Measurements from ENCODE around the gene TBC1D25.
"Not testable (repeated sequence)": the region's sequence is repeated elsewhere in the genome, so short reads cannot be mapped to it uniquely, and the experiment has no call there.

The TBC1D25 gene

GRCh38 chrX:48515842-48516241 lies 23.7 kb upstream of the TBC1D25 start:
- Histone ChIP-seq H3K27me3 (ENCODE audit: insufficient read depth, low read length) (no peaks in the 10 kb centered on the region), H2BK5ac (ENCODE audit: low read depth, low read length, poor library complexity) (no peak overlapping the region), H3K27ac (ENCODE audit: low read depth, low read length) (no peak overlapping the region), H2AFZ (ENCODE audit: insufficient read depth, low read length, poor library complexity) (no peak overlapping the region), H3K9ac (ENCODE audit: low read length) (no peak overlapping the region), H3K18ac (ENCODE audit: low read length) (no peak overlapping the region), H3K4me1 (ENCODE audit: control insufficient read depth in 1 of 2, insufficient read depth in 2 of 2, low read length in 2 of 2) (peaks cover 25 to 40% of the 10 kb centered on the region in 2 experiments), H3K79me1 (ENCODE audit: low read length) (peaks cover 14% of the 10 kb centered on the region), H3K79me2 (ENCODE audit: control insufficient read depth, insufficient read depth, low read length, poor library complexity) (no peaks in the 10 kb centered on the region), H3K36me3 (ENCODE audit: control insufficient read depth in 1 of 2, insufficient read depth in 2 of 2, low read length in 2 of 2) (peaks cover 0 to 2% of the 10 kb centered on the region in 2 experiments), H3K4ac (ENCODE audit: low read depth, low read length) (no peak overlapping the region), H2BK120ac (ENCODE audit: insufficient read depth, low read length, poor library complexity) (no peak overlapping the region), H4K8ac (ENCODE audit: low read depth, low read length) (no peak overlapping the region), H2BK12ac (ENCODE audit: low read length) (peak overlapping the region; percentile 6), H3K14ac (ENCODE audit: low read length) (no peak overlapping the region), H2AK5ac (ENCODE audit: low read length) (no peak overlapping the region), H3K23ac (ENCODE audit: low read length) (no peak overlapping the region), H3K9me3 (ENCODE audit: insufficient read depth, low read depth, low read length) (peaks cover 2% of the 10 kb centered on the region), H3K4me3 (ENCODE audit: low read depth, low read length) (no peak overlapping the region), H4K91ac (ENCODE audit: low read depth, low read length) (peak overlapping the region; percentile 28), H3K4me2 (ENCODE audit: low read length) (no peak overlapping the region), H4K12ac (ENCODE audit: low read depth, low read length) (no peak overlapping the region)
- DNase-seq = peak in 1 of 2 donors; percentile 33
- no CpG with 5 or more reads among the region's 10 CpGs for WGBS (ENCODE audit: extremely low coverage, insufficient coverage, insufficient read length)

DNA sequence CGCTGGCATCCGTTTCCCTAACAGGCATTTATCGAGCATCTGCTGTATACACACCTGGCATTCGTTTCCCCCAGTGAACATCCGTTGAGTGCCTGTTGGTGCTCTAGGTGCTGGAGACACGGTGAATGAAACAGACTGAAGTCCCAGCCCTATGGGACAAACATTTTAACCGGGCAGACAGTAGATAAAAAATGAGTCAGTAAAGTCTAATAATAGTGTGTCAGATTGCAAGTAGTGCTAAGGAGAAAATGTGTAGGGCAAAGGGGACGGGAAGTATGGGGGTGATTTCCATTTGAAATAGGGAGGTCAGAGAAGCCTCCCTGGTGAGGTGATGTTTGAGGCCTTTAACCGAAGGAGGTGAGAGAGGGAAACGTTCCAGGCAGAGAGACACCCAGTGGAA lies 23.2 kb upstream of the TBC1D25 start:
- Histone ChIP-seq H4K8ac (ENCODE audit: low read depth, low read length) (no peak overlapping the region), H2AFZ (ENCODE audit: insufficient read depth, low read length, poor library complexity) (no peak overlapping the region), H3K36me3 (ENCODE audit: control insufficient read depth in 1 of 2, insufficient read depth in 2 of 2, low read length in 2 of 2) (peaks cover 0 to 2% of the 10 kb centered on the region in 2 experiments), H2BK120ac (ENCODE audit: insufficient read depth, low read length, poor library complexity) (no peak overlapping the region), H3K23ac (ENCODE audit: low read length) (no peak overlapping the region), H3K4me2 (ENCODE audit: low read length) (no peak overlapping the region), H3K14ac (ENCODE audit: low read length) (no peak overlapping the region), H3K79me2 (ENCODE audit: control insufficient read depth, insufficient read depth, low read length, poor library complexity) (no peaks in the 10 kb centered on the region), H4K91ac (ENCODE audit: low read depth, low read length) (peak overlapping the region; percentile 28), H2BK5ac (ENCODE audit: low read depth, low read length, poor library complexity) (no peak overlapping the region), H3K27me3 (ENCODE audit: insufficient read depth, low read length) (no peaks in the 10 kb centered on the region), H3K9me3 (ENCODE audit: insufficient read depth, low read depth, low read length) (peaks cover 2% of the 10 kb centered on the region), H3K4me3 (ENCODE audit: low read depth, low read length) (no peak overlapping the region), H3K18ac (ENCODE audit: low read length) (no peak overlapping the region), H4K12ac (ENCODE audit: low read depth, low read length) (no peak overlapping the region), H3K27ac (ENCODE audit: low read depth, low read length) (no peak overlapping the region), H3K79me1 (ENCODE audit: low read length) (peaks cover 17% of the 10 kb centered on the region), H2AK5ac (ENCODE audit: low read length) (no peak overlapping the region), H3K9ac (ENCODE audit: low read length) (no peak overlapping the region), H3K4me1 (ENCODE audit: control insufficient read depth in 1 of 2, insufficient read depth in 2 of 2, low read length in 2 of 2) (peaks cover 29 to 38% of the 10 kb centered on the region in 2 experiments), H2BK12ac (ENCODE audit: low read length) (peak overlapping the region; percentile 6), H3K4ac (ENCODE audit: low read depth, low read length) (no peak overlapping the region)
- no CpG with 5 or more reads among the region's 10 CpGs for WGBS (ENCODE audit: extremely low coverage, insufficient coverage, insufficient read length)
- no peak for DNase-seq

DNA sequence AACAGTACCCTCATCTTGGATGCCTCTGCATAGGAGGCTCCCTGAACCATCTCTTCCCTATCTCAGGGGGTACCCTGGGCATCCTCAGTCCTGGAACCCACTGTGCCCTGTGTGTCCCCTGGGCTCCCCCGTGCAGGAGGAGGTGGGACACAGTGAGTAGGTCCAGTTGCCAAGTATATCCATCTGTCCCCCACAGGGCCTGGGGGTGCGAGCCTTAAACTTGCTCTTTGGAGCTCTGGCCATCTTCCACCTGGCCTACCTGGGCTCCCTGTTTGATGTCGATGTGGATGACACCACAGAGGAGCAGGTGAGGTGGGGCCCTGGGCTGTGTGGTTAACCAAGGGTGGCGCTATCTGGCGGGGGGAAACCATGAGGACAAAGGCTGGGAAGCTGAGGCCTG lies 22.5 kb upstream of the TBC1D25 start:
- WGBS (ENCODE audit: extremely low coverage, insufficient coverage, insufficient read length) = no CpG with 5 or more reads among the region's 5 CpGs

DNA sequence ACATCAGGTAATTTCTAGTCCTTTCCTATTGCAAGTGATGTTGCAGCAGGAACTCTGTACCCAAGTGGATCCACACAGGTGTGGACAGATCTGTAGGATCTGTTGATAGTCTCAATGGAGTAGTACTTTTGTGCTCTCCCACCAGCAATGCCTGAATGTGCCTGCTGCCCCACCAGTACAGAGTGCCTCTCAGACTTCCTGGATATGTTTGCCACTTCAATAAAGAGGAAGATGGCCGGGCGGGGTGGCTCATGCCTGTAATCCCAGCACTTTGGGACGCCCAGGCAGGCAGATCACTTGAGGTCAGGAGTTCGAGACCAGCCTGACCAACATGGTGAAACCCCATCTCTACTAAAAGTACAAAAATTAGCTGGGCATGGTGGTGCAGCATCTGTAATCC lies 20.0 kb upstream of the TBC1D25 start:
- H4K12ac ChIP-seq (ENCODE audit: low read depth, low read length); H3K4me3 ChIP-seq (ENCODE audit: low read depth, low read length); H3K27ac ChIP-seq (ENCODE audit: low read depth, low read length); H3K18ac ChIP-seq (ENCODE audit: low read length); H3K79me1 ChIP-seq (ENCODE audit: low read length); H2AK5ac ChIP-seq (ENCODE audit: low read length); H2BK5ac ChIP-seq (ENCODE audit: low read depth, low read length, poor library complexity); H3K23ac ChIP-seq (ENCODE audit: low read length); H3K36me3 ChIP-seq (ENCODE audit: control insufficient read depth in 1 of 2, insufficient read depth in 2 of 2, low read length in 2 of 2); H4K91ac ChIP-seq (ENCODE audit: low read depth, low read length); H3K4me2 ChIP-seq (ENCODE audit: low read length); DNase-seq; H3K9me3 ChIP-seq (ENCODE audit: insufficient read depth, low read depth, low read length); H2BK12ac ChIP-seq (ENCODE audit: low read length); H2AFZ ChIP-seq (ENCODE audit: insufficient read depth, low read length, poor library complexity); H3K79me2 ChIP-seq (ENCODE audit: control insufficient read depth, insufficient read depth, low read length, poor library complexity); H2BK120ac ChIP-seq (ENCODE audit: insufficient read depth, low read length, poor library complexity); H3K4ac ChIP-seq (ENCODE audit: low read depth, low read length); H3K9ac ChIP-seq (ENCODE audit: low read length); H4K8ac ChIP-seq (ENCODE audit: low read depth, low read length); H3K14ac ChIP-seq (ENCODE audit: low read length); H3K27me3 ChIP-seq (ENCODE audit: insufficient read depth, low read length): not testable (repeated sequence)
- no CpG with 5 or more reads among the region's 4 CpGs for WGBS (ENCODE audit: extremely low coverage, insufficient coverage, insufficient read length)
- H3K4me1 ChIP-seq (ENCODE audit: control insufficient read depth in 1 of 2, insufficient read depth in 2 of 2, low read length in 2 of 2) = peaks cover 17 to 19% of the 10 kb centered on the region in 2 experiments

More for the DNA sequence above, 22.5 kb upstream of the TBC1D25 start:
- no peak overlapping the region for H3K4me3 ChIP-seq (ENCODE audit: low read depth, low read length)
- H3K27me3 ChIP-seq (ENCODE audit: insufficient read depth, low read length) = no peaks in the 10 kb centered on the region
- H3K9me3 ChIP-seq (ENCODE audit: insufficient read depth, low read depth, low read length) = peaks cover 2% of the 10 kb centered on the region
- peaks cover 29 to 38% of the 10 kb centered on the region in 2 experiments for H3K4me1 ChIP-seq (ENCODE audit: control insufficient read depth in 1 of 2, insufficient read depth in 2 of 2, low read length in 2 of 2)
- H3K23ac ChIP-seq (ENCODE audit: low read length) = no peak overlapping the region
- H3K36me3 ChIP-seq (ENCODE audit: control insufficient read depth in 1 of 2, insufficient read depth in 2 of 2, low read length in 2 of 2) = peaks cover 0 to 2% of the 10 kb centered on the region in 2 experiments
- no peak overlapping the region for H3K9ac ChIP-seq (ENCODE audit: low read length)
- no peak overlapping the region for H3K4me2 ChIP-seq (ENCODE audit: low read length)
- no peak overlapping the region for H4K91ac ChIP-seq (ENCODE audit: low read depth, low read length)
- no peak overlapping the region for H3K18ac ChIP-seq (ENCODE audit: low read length)
- no peak overlapping the region for H2AK5ac ChIP-seq (ENCODE audit: low read length)
- no peak for DNase-seq
- no peak overlapping the region for H3K4ac ChIP-seq (ENCODE audit: low read depth, low read length)
- H2BK5ac ChIP-seq (ENCODE audit: low read depth, low read length, poor library complexity) = no peak overlapping the region
- H4K8ac ChIP-seq (ENCODE audit: low read depth, low read length) = no peak overlapping the region
- H2BK120ac ChIP-seq (ENCODE audit: insufficient read depth, low read length, poor library complexity) = no peak overlapping the region
- no peak overlapping the region for H2BK12ac ChIP-seq (ENCODE audit: low read length)
- no peaks in the 10 kb centered on the region for H3K79me2 ChIP-seq (ENCODE audit: control insufficient read depth, insufficient read depth, low read length, poor library complexity)
- H2AFZ ChIP-seq (ENCODE audit: insufficient read depth, low read length, poor library complexity) = no peak overlapping the region
- H3K79me1 ChIP-seq (ENCODE audit: low read length) = peaks cover 17% of the 10 kb centered on the region
- H3K27ac ChIP-seq (ENCODE audit: low read depth, low read length) = no peak overlapping the region
- H4K12ac ChIP-seq (ENCODE audit: low read depth, low read length) = no peak overlapping the region
- H3K14ac ChIP-seq (ENCODE audit: low read length) = no peak overlapping the region
